Measurements from ENCODE around the gene KRT83.

KRT83 gene

GRCh38 chr12:52334185-52334584 is 13.0 kb upstream of the KRT83 start:
- H3K27me3 ChIP-seq (ENCODE audit: control insufficient read depth, low read length) = peaks cover 15% of the 10 kb centered on the region; the same call in 1 of the 2 replicates
- no peaks in the 10 kb centered on the region for H3F3A ChIP-seq (ENCODE audit: control insufficient read depth, insufficient read depth)
- no peaks in the 10 kb centered on the region for H4K20me1 ChIP-seq (ENCODE audit: control insufficient read depth, insufficient read depth, low read depth, low read length)
- TF ChIP-seq EZH2phosphoT487 (IDR thresholded peaks at IDR 0.05; ENCODE audit: borderline replicate concordance, low read length) (no peak), CTCF (IDR thresholded peaks at IDR 0.05; ENCODE audit: low read depth, low read length, poor library complexity, severe bottlenecking) (no peak)
- no peaks in the 10 kb centered on the region for H3K36me3 ChIP-seq (ENCODE audit: control insufficient read depth, low read length)
- H3K4me2 ChIP-seq (ENCODE audit: low read length) = no peak overlapping the region
- H3K9me3 ChIP-seq (ENCODE audit: control insufficient read depth, insufficient read depth, low read length) = no peaks in the 10 kb centered on the region
- no peak overlapping the region for H3K4me3 ChIP-seq (ENCODE audit: low read length)
- no peaks in the 10 kb centered on the region for H3K4me1 ChIP-seq (ENCODE audit: control insufficient read depth, low read length)
- no peak overlapping the region for H3K27ac ChIP-seq (ENCODE audit: low read depth, low read length)
- H3K79me2 ChIP-seq (ENCODE audit: control insufficient read depth, low read length) = no peaks in the 10 kb centered on the region
- no peaks in the 10 kb centered on the region for H3K9me2 ChIP-seq (replicated peaks; ENCODE audit: control insufficient read depth, low read length)

GRCh38 chr12:52333321-52333720 is 12.1 kb upstream of the KRT83 start:
- no peaks in the 10 kb centered on the region for H3K9me2 ChIP-seq (replicated peaks; ENCODE audit: control insufficient read depth, low read length)
- peaks cover 17% of the 10 kb centered on the region; the same call in 1 of the 2 replicates for H3K27me3 ChIP-seq (ENCODE audit: control insufficient read depth, low read length)
- no peaks in the 10 kb centered on the region for H3F3A ChIP-seq (ENCODE audit: control insufficient read depth, insufficient read depth)
- H3K9me3 ChIP-seq (ENCODE audit: control insufficient read depth, insufficient read depth, low read length) = no peaks in the 10 kb centered on the region
- no peaks in the 10 kb centered on the region for H3K4me1 ChIP-seq (ENCODE audit: control insufficient read depth, low read length)
- no peak overlapping the region for H3K4me2 ChIP-seq (ENCODE audit: low read length)
- no peaks in the 10 kb centered on the region for H3K36me3 ChIP-seq (ENCODE audit: control insufficient read depth, low read length)
- H4K20me1 ChIP-seq (ENCODE audit: control insufficient read depth, insufficient read depth, low read depth, low read length) = no peaks in the 10 kb centered on the region
- H3K79me2 ChIP-seq (ENCODE audit: control insufficient read depth, low read length) = no peaks in the 10 kb centered on the region
- no peak for TF ChIP-seq EZH2phosphoT487 (IDR thresholded peaks at IDR 0.05; ENCODE audit: borderline replicate concordance, low read length)
- no peak for TF ChIP-seq CTCF (IDR thresholded peaks at IDR 0.05; ENCODE audit: low read depth, low read length, poor library complexity, severe bottlenecking)
- H3K4me3 ChIP-seq (ENCODE audit: low read length) = no peak overlapping the region
- no peak overlapping the region for H3K27ac ChIP-seq (ENCODE audit: low read depth, low read length)

- Histone ChIP-seq H3K27ac (ENCODE audit: low read depth, low read length) (no peak overlapping the region), H3K79me2 (ENCODE audit: control insufficient read depth, low read length) (no peaks in the 10 kb centered on the region), H3K9me2 (replicated peaks; ENCODE audit: control insufficient read depth, low read length) (no peaks in the 10 kb centered on the region), H3K4me2 (ENCODE audit: low read length) (no peak overlapping the region), H3K36me3 (ENCODE audit: control insufficient read depth, low read length) (no peaks in the 10 kb centered on the region), H3F3A (ENCODE audit: control insufficient read depth, insufficient read depth) (no peaks in the 10 kb centered on the region), H4K20me1 (ENCODE audit: control insufficient read depth, insufficient read depth, low read depth, low read length) (no peaks in the 10 kb centered on the region), H3K9me3 (ENCODE audit: control insufficient read depth, insufficient read depth, low read length) (no peaks in the 10 kb centered on the region), H3K27me3 (ENCODE audit: control insufficient read depth, low read length) (peaks cover 17% of the 10 kb centered on the region; the same call in 1 of the 2 replicates), H3K4me3 (ENCODE audit: low read length) (no peak overlapping the region), H3K4me1 (ENCODE audit: control insufficient read depth, low read length) (no peaks in the 10 kb centered on the region)
- TF ChIP-seq EZH2phosphoT487 (IDR thresholded peaks at IDR 0.05; ENCODE audit: borderline replicate concordance, low read length) (no peak), CTCF (IDR thresholded peaks at IDR 0.05; ENCODE audit: low read depth, low read length, poor library complexity, severe bottlenecking) (no peak)
These were observed 11.2 kb upstream of the KRT83 start for GRCh38 chr12:52332381-52332780.

All from DOHH2 (cell line).